ENCODE results near the gene WDR81.
A peak's percentile ranks its signal among the peaks of the same experiment; 100 is the strongest.
"Not testable (repeated sequence)": the region's sequence is repeated elsewhere in the genome, so short reads cannot be mapped to it uniquely, and the experiment has no call there.

WDR81 gene

DNA sequence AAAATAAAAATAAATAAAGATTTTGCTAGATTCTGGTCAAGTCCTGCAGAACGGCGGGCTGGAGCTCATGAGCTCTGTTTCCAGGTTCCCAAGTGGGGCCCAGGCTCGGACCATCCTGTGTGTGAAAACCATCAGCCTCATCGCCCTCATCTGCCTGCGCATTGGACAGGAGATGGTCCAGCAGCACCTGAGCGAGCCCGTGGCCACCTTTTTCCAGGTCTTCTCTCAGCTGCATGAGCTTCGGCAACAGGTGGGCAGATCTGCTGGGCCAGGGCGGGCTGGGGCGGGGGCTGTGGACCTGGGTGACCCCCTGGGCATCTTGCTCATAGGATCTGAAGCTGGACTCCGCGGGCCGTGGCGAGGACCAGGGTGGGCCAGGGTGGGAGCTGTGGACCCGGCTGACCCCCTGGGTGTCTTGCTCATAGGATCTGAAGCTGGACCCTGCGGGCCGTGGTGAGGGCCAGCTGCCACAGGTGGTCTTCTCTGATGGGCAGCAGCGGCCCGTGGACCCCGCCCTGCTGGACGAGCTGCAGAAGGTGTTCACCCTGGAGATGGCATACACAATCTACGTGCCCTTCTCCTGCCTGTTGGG, 7.8 kb downstream of the WDR81 start:
- ATAC-seq: no peak

GRCh38 chr17:1732833-1733321, 8.4 kb downstream of the WDR81 start:
- no peak for ATAC-seq

DNA sequence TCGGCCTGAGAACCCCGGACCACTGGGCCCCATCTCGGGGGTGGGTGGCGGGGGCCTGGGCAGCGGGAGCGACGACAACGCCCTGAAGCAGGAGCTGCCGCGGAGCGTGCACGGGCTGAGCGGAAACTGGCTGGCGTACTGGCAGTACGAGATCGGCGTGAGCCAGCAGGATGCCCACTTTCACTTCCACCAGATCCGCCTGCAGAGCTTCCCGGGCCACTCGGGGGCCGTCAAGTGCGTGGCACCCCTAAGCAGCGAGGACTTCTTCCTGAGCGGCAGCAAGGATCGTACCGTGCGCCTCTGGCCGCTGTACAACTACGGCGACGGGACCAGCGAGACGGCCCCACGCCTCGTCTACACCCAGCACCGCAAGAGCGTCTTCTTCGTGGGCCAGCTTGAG, 9.3 kb downstream of the WDR81 start:
- no peak for ATAC-seq

DNA sequence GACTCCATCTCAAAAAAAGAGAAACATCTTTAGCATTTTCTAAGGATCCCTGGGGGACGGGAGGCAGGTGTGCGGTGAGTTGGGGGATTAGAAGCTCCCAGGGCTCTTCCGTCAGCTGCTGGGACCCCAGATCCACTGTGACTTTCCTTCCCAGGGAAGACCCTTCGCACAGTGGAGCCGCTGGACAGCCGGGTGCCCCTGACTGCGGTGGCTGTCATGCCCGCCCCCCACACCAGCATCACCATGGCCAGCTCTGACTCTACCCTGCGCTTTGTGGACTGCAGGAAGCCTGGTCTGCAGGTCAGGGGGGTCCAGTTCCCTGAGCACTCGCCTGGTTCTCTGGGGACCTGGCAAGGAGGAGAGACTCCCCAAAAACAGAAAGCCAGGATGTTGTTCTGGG, 10.9 kb downstream of the WDR81 start:
- no peak for ATAC-seq

GRCh38 chr17:1735834-1736347, 11.4 kb downstream of the WDR81 start:
- no peak for ATAC-seq

GRCh38 chr17:1736348-1737281, 12.1 kb downstream of the WDR81 start:
- peak in 1 of 2 donors; percentile 51 for ATAC-seq

- no peak for ATAC-seq
These were observed 13.2 kb downstream of the WDR81 start for GRCh38 chr17:1737531-1738291.

- ATAC-seq: not testable (repeated sequence)
These were observed 17.4 kb downstream of the WDR81 start for GRCh38 chr17:1741899-1742298.

DNA sequence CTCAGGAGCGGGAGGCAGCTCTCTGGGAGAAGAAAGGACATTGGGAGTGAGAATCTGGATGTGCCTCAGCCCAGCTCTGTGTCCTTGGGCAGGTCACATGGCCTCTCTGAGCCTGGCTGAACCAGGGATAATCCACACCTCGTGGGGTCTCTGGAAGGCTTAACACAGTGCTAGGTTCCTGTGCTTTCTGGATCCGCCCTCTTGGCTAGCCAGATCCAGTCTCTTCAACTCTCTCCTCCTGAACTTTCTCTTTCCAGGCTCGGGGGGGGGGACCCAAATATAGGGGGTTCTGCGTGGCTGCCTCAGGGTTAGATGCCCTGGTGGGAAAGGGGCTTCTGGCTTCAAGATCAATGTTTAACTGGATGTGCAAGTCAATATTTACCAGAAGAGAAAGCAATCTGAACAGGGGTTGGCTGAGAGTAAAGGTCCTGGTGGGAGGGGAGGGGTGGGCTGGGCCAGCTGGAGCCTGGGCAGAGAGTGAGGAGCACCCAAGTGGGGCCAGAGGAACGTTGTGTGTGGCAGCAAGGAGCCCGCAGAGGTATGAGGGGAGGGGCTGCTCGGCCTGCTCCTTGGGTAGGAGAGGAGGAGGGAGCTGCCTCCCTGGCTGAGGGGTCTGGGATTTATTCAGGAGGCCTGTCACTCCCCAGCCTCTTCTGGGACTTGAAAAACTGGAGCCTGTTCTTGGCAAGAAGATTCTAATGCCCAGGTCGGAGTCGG, 18.0 kb downstream of the WDR81 start, which contains the start of gene SERPINF2:
SERPINF2 (plus strand) TSS at position 501 of the 717 bp plus-strand sequence. CDS start 2,125 bp downstream, outside the sequence.
- no peak for ATAC-seq

GRCh38 chr17:1743088-1743439, 18.6 kb downstream of the WDR81 start:
- no peak for ATAC-seq

DNA sequence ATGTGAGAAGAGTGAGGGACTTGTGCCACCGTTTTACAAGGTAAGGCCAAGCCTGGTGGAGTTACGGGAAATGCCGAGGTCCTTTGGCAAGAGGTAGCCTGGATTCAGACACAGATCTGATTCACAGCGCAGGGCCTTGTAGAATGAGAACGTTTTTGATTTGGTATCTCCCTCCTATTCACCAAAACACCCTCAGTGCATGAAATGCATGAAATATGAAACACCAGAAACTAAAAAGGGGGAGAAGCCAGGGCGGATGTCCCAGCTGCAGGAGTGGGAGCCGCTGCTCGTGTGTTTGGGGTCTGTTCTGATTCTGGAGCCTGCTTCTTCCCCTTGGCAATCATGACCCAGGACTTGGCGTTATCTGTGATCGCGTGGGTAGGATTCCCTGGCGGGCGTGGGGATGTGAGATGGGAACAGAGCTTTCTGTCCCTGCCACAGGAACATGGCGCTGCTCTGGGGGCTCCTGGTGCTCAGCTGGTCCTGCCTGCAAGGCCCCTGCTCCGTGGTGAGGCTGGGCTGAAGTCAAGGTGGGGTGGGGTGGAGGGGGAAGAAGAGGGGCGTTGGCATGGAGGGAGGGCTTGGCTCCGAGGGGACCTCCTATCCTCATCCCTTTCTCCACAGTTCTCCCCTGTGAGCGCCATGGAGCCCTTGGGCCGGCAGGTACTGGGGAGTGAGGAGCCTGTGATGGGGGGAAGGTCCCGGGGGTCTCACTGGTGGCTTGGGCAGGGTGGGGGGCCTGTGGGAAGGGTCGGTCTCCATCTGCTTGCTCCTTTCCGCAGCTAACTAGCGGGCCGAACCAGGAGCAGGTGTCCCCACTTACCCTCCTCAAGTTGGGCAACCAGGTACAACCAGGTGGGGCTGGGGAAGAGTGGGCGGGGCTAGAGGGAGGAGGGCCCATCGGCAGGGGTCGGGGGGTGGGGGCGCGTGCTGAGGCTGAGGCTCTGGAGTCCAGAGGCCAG, 20.3 kb downstream of the WDR81 start:
- no peak for ATAC-seq

GRCh38 chr17:1745513-1746020, 21.1 kb downstream of the WDR81 start:
- ATAC-seq: no peak

DNA sequence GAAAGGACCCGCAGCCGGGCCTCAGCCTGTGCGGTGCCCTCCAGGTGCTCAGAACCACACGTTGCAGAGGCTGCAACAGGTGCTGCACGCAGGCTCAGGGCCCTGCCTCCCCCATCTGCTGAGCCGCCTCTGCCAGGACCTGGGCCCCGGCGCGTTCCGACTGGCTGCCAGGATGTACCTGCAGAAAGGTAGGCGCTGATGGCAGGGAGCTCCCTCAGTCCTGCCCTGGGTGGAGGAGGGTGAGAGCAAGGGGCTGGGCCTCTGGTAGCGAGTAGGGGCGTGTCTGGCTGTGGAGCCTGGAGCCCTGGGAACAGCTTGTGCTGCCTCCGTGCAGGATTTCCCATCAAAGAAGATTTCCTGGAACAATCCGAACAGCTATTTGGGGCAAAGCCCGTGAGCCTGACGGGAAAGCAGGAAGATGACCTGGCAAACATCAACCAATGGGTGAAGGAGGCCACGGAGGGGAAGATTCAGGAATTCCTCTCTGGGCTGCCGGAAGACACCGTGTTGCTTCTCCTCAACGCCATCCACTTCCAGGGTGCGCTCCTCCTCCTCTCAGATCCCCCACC, 22.6 kb downstream of the WDR81 start:
- ATAC-seq: no peak

DNA sequence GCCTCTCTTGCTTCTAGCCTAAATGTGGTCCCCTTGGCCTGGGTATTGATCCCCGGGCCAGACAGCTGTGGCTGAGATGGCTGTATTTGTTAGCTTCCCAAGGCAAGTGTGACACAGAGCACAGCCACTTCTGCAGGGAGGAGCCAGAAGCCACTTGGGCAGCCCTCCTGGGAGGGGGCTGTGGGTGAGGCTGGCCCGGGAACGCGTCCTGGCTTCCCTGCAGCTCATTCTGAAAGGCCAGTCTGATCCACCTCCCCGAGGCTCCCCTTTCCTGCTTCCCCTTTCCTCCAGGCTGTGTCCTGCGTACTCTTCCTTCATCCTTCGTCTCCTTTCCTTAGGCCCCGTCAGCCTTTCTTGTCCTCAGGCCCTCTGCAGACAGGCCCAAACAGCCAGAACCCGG, 26.1 kb downstream of the WDR81 start:
- no peak for ATAC-seq

- no peak for ATAC-seq
These were observed 28.1 kb downstream of the WDR81 start for GRCh38 chr17:1752425-1753262.

GRCh38 chr17:1753767-1754429, 29.4 kb downstream of the WDR81 start:
- ATAC-seq: no peak

- no peak for ATAC-seq
These were observed 30.1 kb downstream of the WDR81 start for GRCh38 chr17:1754430-1755112.

DNA sequence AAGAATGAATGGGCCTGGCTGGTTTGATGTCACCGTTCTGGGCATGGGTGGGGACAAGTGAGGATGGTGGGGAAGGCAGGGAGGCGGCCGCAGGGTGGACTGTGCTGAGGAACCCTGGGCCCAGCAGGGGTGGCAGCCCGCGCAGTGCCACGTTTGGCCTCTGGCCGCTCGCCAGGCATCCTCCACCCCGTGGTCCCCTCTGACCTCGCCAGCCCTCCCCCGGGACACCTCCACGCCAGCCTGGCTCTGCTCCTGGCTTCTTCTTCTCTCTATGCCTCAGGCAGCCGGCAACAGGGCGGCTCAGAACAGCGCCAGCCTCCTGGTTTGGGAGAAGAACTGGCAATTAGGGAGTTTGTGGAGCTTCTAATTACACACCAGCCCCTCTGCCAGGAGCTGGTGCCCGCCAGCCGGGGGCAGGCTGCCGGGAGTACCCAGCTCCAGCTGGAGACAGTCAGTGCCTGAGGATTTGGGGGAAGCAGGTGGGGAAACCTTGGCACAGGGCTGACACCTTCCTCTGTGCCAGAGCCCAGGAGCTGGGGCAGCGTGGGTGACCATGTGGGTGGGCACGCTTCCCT, 30.8 kb downstream of the WDR81 start:
- ATAC-seq: no peak
